HepG2 (cell line): ENCODE results near the gene ZSWIM8. TPM values are rescaled to one million over a fixed set of nuclear protein-coding genes. Genes with fewer than 3 reads are reported as not detected.
A peak's percentile ranks its signal among the peaks of the same experiment; 100 is the strongest.

ENCODE experiments used
- BRD4 ChIP-seq: sonication (generic); formaldehyde crosslinking; IDR thresholded peaks from 2 replicates; pipeline ENCODE4 v1.4.0; 2020; ENCODE audit warnings: missing genetic modification reagents
- CBX5 ChIP-seq: sonication (generic); formaldehyde crosslinking; IDR thresholded peaks from 2 replicates; pipeline ENCODE4 v1.4.0; 2020; ENCODE audit warnings: missing genetic modification reagents, borderline replicate concordance
- CC2D1A ChIP-seq: sonication (generic); formaldehyde crosslinking; IDR thresholded peaks from 2 replicates; pipeline ENCODE4 v1.8.1; 2023; ENCODE audit warnings: mild to moderate bottlenecking, missing genetic modification reagents
- ELF3 ChIP-seq: IDR thresholded peaks from 2 replicates; pipeline ENCODE4 v1.6.1; 2016; ENCODE audit warnings: missing genetic modification reagents, missing compliant biosample characterization
- FOSL1 ChIP-seq: sonication (generic); formaldehyde crosslinking; IDR thresholded peaks from 2 replicates; pipeline ENCODE4 v1.9.0; 2021; ENCODE audit warnings: missing genetic modification reagents, borderline replicate concordance
- FOXP1 ChIP-seq, 2 experiments: fragments of 450-650 bp in 1 of 2; IDR thresholded peaks; 2 replicates each; pipeline ENCODE4 v1.6.1; 2017 to 2018; ENCODE audit warnings: antibody characterized with exemption in 1 of 2
- MAFG ChIP-seq: sonication (generic); formaldehyde crosslinking; IDR thresholded peaks from 2 replicates; pipeline ENCODE4 v1.5.1; 2020; ENCODE audit warnings: mild to moderate bottlenecking, missing genetic modification reagents
- NRL ChIP-seq: sonication (generic); formaldehyde crosslinking; IDR thresholded peaks from 2 replicates; pipeline ENCODE4 v1.5.0; 2020; ENCODE audit warnings: missing genetic modification reagents, mild to moderate bottlenecking, moderate library complexity, borderline replicate concordance
- STAT5B ChIP-seq: sonication (generic); formaldehyde crosslinking; IDR thresholded peaks from 2 replicates; pipeline ENCODE4 v1.4.0; 2020; ENCODE audit warnings: missing genetic modification reagents
- SUZ12 ChIP-seq: fragments of 150-350 bp; IDR thresholded peaks from 2 replicates; pipeline ENCODE4 v1.6.1; 2014; ENCODE audit warnings: low read depth, low read length
- ZNF30 ChIP-seq: sonication (generic); formaldehyde crosslinking; IDR thresholded peaks from 2 replicates; pipeline ENCODE4 v1.5.0; 2020; ENCODE audit warnings: mild to moderate bottlenecking, missing genetic modification reagents
- ZNF781 ChIP-seq: sonication (generic); formaldehyde crosslinking; IDR thresholded peaks from 2 replicates; pipeline ENCODE4 v1.5.1; 2020; ENCODE audit warnings: borderline replicate concordance, mild to moderate bottlenecking, missing genetic modification reagents; ENCODE audit errors: not compliant biosample characterization
- ZSCAN12 ChIP-seq: sonication (generic); formaldehyde crosslinking; IDR thresholded peaks from 2 replicates; pipeline ENCODE4 v1.9.0; 2021; ENCODE audit warnings: mild to moderate bottlenecking, missing genetic modification reagents
- ZSCAN20 ChIP-seq: sonication (generic); formaldehyde crosslinking; IDR thresholded peaks from 2 replicates; pipeline ENCODE4 v1.4.0; 2020; ENCODE audit warnings: missing genetic modification reagents, mild to moderate bottlenecking, borderline replicate concordance
- polyA plus RNA-seq, 8 experiments: library from polyadenylated mRNA; depleted of rRNA in 3 of 8; stranded (reverse) in 7 of 8; unstranded in 1 of 8; fragments of >200 nt; fragmentation: Illumina TruSeq in 4 of 8; extraction: Trizol in 4 of 8; gene quantifications; 2 replicates each; pipeline versions ENCODE4 v1.2.1 to v1.2.3, GENCODE V29; 2011 to 2016; ENCODE audit warnings: low read depth in 4 of 8, missing spikeins in 1 of 8, mixed read lengths in 1 of 8; ENCODE audit not compliant: insufficient read depth in 1 of 8
- total RNA-seq, 5 experiments: library from RNA; depleted of rRNA; stranded (reverse); fragments of >200 nt; fragmentation: Illumina TruSeq; extraction: Trizol; gene quantifications; 2 replicates each; pipeline ENCODE4 v1.2.3, GENCODE V29; 2016; ENCODE audit warnings: low read depth in 1 of 5
- TF ChIP-seq, protein P1 (sequence below): sonication (generic); formaldehyde crosslinking; IDR thresholded peaks from 2 replicates; pipeline ENCODE4 v1.9.0; 2022; ENCODE audit warnings: low read depth, missing genetic modification reagents
- TF ChIP-seq, protein P2 (sequence below): sonication (generic); formaldehyde crosslinking; IDR thresholded peaks from 2 replicates; pipeline ENCODE4 v1.4.0; 2020; ENCODE audit warnings: mild to moderate bottlenecking, missing genetic modification reagents
- TF ChIP-seq, protein P3 (sequence below): sonication (generic); formaldehyde crosslinking; IDR thresholded peaks from 2 replicates; pipeline ENCODE4 v1.4.0; 2020; ENCODE audit warnings: missing genetic modification reagents, borderline replicate concordance
- TF ChIP-seq, protein P4 (sequence below): sonication (generic); formaldehyde crosslinking; IDR thresholded peaks from 2 replicates; pipeline ENCODE4 v1.8.0; 2022; ENCODE audit warnings: mild to moderate bottlenecking, missing genetic modification reagents; ENCODE audit not compliant: insufficient replicate concordance

Gene ZSWIM8
- total and polyA plus RNA-seq, 2 of the 13 experiments (the other 11 are each of a cell fraction or from before 2014, with no cell fraction given): 39.9 to 98.2 TPM

DNA sequence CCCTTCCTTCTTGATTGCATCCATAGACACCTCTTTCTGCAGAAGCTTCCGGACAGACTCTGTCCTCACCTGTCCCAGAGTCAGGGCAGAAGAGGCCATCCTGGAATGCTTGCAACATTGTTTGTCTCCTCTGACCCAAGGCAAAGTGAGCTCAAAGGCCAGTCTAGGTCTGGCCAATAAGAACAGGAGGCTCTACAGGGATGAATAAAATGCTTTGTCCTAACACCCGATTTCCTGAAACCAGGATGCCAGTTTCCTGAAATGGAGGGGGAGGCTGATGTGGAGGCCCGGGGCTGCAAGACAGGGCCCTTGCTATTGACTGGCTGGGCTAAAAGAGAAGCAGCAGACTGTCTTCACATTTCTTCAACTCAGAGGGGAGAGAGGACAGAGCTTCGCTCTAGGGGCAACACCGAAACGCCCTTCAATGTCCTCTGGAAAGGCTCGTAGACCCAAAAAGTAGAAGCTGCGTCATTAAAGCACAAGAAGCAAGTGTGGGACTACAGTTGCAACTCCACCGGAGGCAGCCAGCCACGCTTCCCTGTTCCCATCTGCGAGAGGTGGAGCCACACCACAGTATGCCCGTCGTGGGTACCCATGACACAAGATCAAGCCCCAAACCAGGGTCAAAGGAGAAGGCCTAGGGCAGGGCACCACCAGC, 55.1 kb downstream of the ZSWIM8 start (continued):
- TF ChIP-seq, protein P1, sequence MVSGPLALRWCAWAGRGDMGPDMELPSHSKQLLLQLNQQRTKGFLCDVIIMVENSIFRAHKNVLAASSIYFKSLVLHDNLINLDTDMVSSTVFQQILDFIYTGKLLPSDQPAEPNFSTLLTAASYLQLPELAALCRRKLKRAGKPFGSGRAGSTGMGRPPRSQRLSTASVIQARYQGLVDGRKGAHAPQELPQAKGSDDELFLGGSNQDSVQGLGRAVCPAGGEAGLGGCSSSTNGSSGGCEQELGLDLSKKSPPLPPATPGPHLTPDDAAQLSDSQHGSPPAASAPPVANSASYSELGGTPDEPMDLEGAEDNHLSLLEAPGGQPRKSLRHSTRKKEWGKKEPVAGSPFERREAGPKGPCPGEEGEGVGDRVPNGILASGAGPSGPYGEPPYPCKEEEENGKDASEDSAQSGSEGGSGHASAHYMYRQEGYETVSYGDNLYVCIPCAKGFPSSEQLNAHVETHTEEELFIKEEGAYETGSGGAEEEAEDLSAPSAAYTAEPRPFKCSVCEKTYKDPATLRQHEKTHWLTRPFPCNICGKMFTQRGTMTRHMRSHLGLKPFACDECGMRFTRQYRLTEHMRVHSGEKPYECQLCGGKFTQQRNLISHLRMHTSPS (CRISPR knock-in tag): no peak
- TF ChIP-seq ZNF30 (CRISPR knock-in tag) (no peak), CC2D1A (CRISPR knock-in tag) (no peak), BRD4 (CRISPR knock-in tag) (peak; percentile 84), ZSCAN12 (no peak), ZNF781 (peak; percentile 69), CBX5 (CRISPR knock-in tag) (peak; percentile 16; the same call in 1 of the 2 replicates), FOSL1 (CRISPR knock-in tag) (no peak), ZSCAN20 (CRISPR knock-in tag) (no peak), STAT5B (CRISPR knock-in tag) (no peak), FOXP1 (IDR thresholded peaks at IDR 0.05) (no peak), FOXP1 (CRISPR knock-in tag; IDR thresholded peaks at IDR 0.05) (peak; percentile 63; the same call in 1 of the 2 replicates), NRL (no peak), ELF3 (peak; percentile 97), SUZ12 (no peak), MAFG (no peak)
- TF ChIP-seq, protein P2, sequence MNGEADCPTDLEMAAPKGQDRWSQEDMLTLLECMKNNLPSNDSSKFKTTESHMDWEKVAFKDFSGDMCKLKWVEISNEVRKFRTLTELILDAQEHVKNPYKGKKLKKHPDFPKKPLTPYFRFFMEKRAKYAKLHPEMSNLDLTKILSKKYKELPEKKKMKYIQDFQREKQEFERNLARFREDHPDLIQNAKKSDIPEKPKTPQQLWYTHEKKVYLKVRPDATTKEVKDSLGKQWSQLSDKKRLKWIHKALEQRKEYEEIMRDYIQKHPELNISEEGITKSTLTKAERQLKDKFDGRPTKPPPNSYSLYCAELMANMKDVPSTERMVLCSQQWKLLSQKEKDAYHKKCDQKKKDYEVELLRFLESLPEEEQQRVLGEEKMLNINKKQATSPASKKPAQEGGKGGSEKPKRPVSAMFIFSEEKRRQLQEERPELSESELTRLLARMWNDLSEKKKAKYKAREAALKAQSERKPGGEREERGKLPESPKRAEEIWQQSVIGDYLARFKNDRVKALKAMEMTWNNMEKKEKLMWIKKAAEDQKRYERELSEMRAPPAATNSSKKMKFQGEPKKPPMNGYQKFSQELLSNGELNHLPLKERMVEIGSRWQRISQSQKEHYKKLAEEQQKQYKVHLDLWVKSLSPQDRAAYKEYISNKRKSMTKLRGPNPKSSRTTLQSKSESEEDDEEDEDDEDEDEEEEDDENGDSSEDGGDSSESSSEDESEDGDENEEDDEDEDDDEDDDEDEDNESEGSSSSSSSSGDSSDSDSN (CRISPR knock-in tag): no peak
- TF ChIP-seq, protein P3, sequence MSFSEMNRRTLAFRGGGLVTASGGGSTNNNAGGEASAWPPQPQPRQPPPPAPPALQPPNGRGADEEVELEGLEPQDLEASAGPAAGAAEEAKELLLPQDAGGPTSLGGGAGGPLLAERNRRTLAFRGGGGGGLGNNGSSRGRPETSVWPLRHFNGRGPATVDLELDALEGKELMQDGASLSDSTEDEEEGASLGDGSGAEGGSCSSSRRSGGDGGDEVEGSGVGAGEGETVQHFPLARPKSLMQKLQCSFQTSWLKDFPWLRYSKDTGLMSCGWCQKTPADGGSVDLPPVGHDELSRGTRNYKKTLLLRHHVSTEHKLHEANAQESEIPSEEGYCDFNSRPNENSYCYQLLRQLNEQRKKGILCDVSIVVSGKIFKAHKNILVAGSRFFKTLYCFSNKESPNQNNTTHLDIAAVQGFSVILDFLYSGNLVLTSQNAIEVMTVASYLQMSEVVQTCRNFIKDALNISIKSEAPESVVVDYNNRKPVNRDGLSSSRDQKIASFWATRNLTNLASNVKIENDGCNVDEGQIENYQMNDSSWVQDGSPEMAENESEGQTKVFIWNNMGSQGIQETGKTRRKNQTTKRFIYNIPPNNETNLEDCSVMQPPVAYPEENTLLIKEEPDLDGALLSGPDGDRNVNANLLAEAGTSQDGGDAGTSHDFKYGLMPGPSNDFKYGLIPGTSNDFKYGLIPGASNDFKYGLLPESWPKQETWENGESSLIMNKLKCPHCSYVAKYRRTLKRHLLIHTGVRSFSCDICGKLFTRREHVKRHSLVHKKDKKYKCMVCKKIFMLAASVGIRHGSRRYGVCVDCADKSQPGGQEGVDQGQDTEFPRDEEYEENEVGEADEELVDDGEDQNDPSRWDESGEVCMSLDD (CRISPR knock-in tag): no peak
- TF ChIP-seq, protein P4, sequence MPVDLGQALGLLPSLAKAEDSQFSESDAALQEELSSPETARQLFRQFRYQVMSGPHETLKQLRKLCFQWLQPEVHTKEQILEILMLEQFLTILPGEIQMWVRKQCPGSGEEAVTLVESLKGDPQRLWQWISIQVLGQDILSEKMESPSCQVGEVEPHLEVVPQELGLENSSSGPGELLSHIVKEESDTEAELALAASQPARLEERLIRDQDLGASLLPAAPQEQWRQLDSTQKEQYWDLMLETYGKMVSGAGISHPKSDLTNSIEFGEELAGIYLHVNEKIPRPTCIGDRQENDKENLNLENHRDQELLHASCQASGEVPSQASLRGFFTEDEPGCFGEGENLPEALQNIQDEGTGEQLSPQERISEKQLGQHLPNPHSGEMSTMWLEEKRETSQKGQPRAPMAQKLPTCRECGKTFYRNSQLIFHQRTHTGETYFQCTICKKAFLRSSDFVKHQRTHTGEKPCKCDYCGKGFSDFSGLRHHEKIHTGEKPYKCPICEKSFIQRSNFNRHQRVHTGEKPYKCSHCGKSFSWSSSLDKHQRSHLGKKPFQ: no peak
